ENCODE data around the gene GAGE12D.
"Not testable (repeated sequence)": the region's sequence is repeated elsewhere in the genome, so short reads cannot be mapped to it uniquely, and the experiment has no call there.

GAGE12D gene

GRCh38 chrX:49541433-49541832 is at the start of gene GAGE12D:
Gene GAGE12D (plus strand): TSS chrX:49541733. CDS start chrX:49542888, 1,155 bp downstream.
- DNase-seq: not testable (repeated sequence)

GRCh38 chrX:49531877-49532276 is 9.7 kb upstream of the GAGE12D start, which contains the start of gene GAGE12C:
Gene GAGE12C (plus strand): TSS chrX:49532177. CDS start chrX:49533332, 1,155 bp downstream.
- not testable (repeated sequence) for DNase-seq

GRCh38 chrX:49550989-49551388 is 9.5 kb downstream of the GAGE12D start, which contains the start of gene GAGE12E:
Gene GAGE12E (plus strand): TSS chrX:49551289. CDS start chrX:49552444, 1,155 bp downstream.
- not testable (repeated sequence) for DNase-seq

- DNase-seq: not testable (repeated sequence)
Measured at GRCh38 chrX:49560542-49560941, 19.0 kb downstream of the GAGE12D start, which contains the start of gene GAGE12F. Gene GAGE12F (plus strand): TSS chrX:49560842. CDS start chrX:49561997, 1,155 bp downstream.

GRCh38 chrX:49568728-49569127 is 27.2 kb downstream of the GAGE12D start:
- DNase-seq: not testable (repeated sequence)

GRCh38 chrX:49569152-49569551 is 27.6 kb downstream of the GAGE12D start:
- not testable (repeated sequence) for DNase-seq

GRCh38 chrX:49570100-49570499 is 28.6 kb downstream of the GAGE12D start, which contains the start of gene GAGE12G:
Gene GAGE12G (plus strand): TSS chrX:49570400. CDS start chrX:49571555, 1,155 bp downstream.
- not testable (repeated sequence) for DNase-seq

- DNase-seq: not testable (repeated sequence)
Measured at GRCh38 chrX:49579649-49580048, 38.1 kb downstream of the GAGE12D start, which contains the start of gene GAGE12H. Gene GAGE12H (plus strand): TSS chrX:49579949. CDS start chrX:49581104, 1,155 bp downstream.

GRCh38 chrX:49589196-49589595 is 47.7 kb downstream of the GAGE12D start, which contains the start of gene GAGE2A:
Gene GAGE2A (plus strand): TSS chrX:49589496. CDS start chrX:49590651, 1,155 bp downstream.
- DNase-seq: not testable (repeated sequence)

- DNase-seq: not testable (repeated sequence)
Measured at GRCh38 chrX:49589769-49590478, 48.4 kb downstream of the GAGE12D start.

GRCh38 chrX:49590488-49590887 is 49.0 kb downstream of the GAGE12D start:
- not testable (repeated sequence) for DNase-seq
